Lower lobe of right lung (tissue), 2 donors: Measurements from ENCODE around the gene AGA. TPM values are rescaled to one million over a fixed set of nuclear protein-coding genes. Genes with fewer than 3 reads are reported as not detected.

ENCODE experiments used
- ATAC-seq, 2 donors: fragments of 200-7000 bp; cut with Tn5 transposase; one replicate each; pipeline ENCODE4 v1.9.1; 2020 to 2022; ENCODE audit warnings: mild to moderate bottlenecking in 2 of 2, moderate library complexity in 2 of 2
- DNase-seq: peaks from one replicate; pipeline ENCODE4 v3.0.0-alpha.2; 2020
- H3K27ac ChIP-seq: fragments of 200-600 bp; one replicate; pipeline ENCODE4 v1.8.0; 2022
- H3K27me3 ChIP-seq: fragments of 200-600 bp; one replicate; pipeline ENCODE4 v1.8.0; 2022; ENCODE audit warnings: low read depth
- H3K36me3 ChIP-seq: fragments of 200-600 bp; one replicate; pipeline ENCODE4 v1.8.0; 2022; ENCODE audit warnings: mild to moderate bottlenecking
- H3K4me1 ChIP-seq: fragments of 200-600 bp; one replicate; pipeline ENCODE4 v1.8.0; 2022
- H3K4me3 ChIP-seq: fragments of 200-600 bp; one replicate; pipeline ENCODE4 v1.8.0; 2022; ENCODE audit warnings: mild to moderate bottlenecking
- H3K9me3 ChIP-seq: fragments of 200-600 bp; one replicate; pipeline ENCODE4 v1.8.0; 2022
- CTCF ChIP-seq: fragments of 200-600 bp; IDR thresholded peaks from one replicate; pipeline ENCODE4 v1.8.0; 2022; ENCODE audit warnings: antibody characterized with exemption, mild to moderate bottlenecking
- intact Hi-C: fragments of 100-400 bp; cut with DNase I; formaldehyde crosslinking; loops from one replicate; pipeline ENCODE4 v1.11.0; 2022
- total RNA-seq: library from RNA; stranded (reverse); fragmentation: NEBNext Ultra II Directional; extraction: Animal tissue kit (Norgen Biotek cat#: 25700); gene quantifications from one replicate; pipeline ENCODE4 v1.2.1, GENCODE V29; 2021
- donor health status: DM: no; HTN: yes; CAD: no; lungs with severe emphysema.

Gene AGA
- total RNA-seq, 1 donor from 2014 or later, result 29.8 TPM

- intact Hi-C loops, result no loop called here
- no peaks in the 10 kb centered on the region for H3K4me1 ChIP-seq
- H3K27ac ChIP-seq, result no peak overlapping the region
- no peaks in the 10 kb centered on the region for H3K9me3 ChIP-seq
- no peak overlapping the region for H3K4me3 ChIP-seq
- no peak for TF ChIP-seq CTCF
- ATAC-seq, result no peak
- no peaks in the 10 kb centered on the region for H3K27me3 ChIP-seq
- DNase-seq, result no peak
- H3K36me3 ChIP-seq, result no peaks in the 10 kb centered on the region
These were observed 31.7 kb downstream of the AGA start for GRCh38 chr4:177410566-177410965.

- Histone ChIP-seq H3K4me1 (no peaks in the 10 kb centered on the region), H3K9me3 (no peaks in the 10 kb centered on the region), H3K36me3 (no peaks in the 10 kb centered on the region), H3K27ac (no peak overlapping the region), H3K27me3 (no peaks in the 10 kb centered on the region), H3K4me3 (no peak overlapping the region)
- no peak for TF ChIP-seq CTCF
- ATAC-seq (no peak), DNase-seq (no peak)
- intact Hi-C loops, result no loop called here
These were observed 34.2 kb downstream of the AGA start for GRCh38 chr4:177408023-177408422.

- no peak for ATAC-seq
- Histone ChIP-seq H3K27me3 (no peaks in the 10 kb centered on the region), H3K36me3 (no peaks in the 10 kb centered on the region), H3K9me3 (no peaks in the 10 kb centered on the region), H3K27ac (no peak overlapping the region), H3K4me1 (no peaks in the 10 kb centered on the region), H3K4me3 (no peak overlapping the region)
- intact Hi-C loops, result no loop called here
- TF ChIP-seq CTCF, result no peak
- DNase-seq, result no peak
These were observed 36.7 kb downstream of the AGA start for GRCh38 chr4:177405508-177405907.

DNA sequence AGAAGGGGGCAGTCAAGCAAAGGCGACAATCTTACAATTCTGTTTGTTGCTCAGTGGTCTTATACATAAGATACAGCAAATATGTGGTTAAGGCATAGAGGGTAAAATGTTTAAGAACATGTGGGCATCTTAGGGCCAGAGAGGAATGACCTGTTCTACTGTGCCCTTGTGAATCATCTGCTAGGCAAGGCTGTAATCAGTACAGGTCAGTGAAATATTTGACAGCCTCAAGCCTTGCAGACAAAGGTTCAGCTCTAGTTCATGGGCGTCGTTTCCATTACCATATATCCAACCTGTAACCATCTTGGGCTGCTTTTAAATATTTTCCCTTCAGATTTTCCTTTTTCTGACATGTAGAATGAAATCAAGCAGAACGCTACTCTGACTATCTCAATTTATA is 37.3 kb downstream of the AGA start:
- H3K9me3 ChIP-seq, result no peaks in the 10 kb centered on the region
- no peaks in the 10 kb centered on the region for H3K36me3 ChIP-seq
- H3K27me3 ChIP-seq, result no peaks in the 10 kb centered on the region
- ATAC-seq (no peak), DNase-seq (no peak)
- TF ChIP-seq CTCF, result no peak
- no peak overlapping the region for H3K4me3 ChIP-seq
- no peak overlapping the region for H3K27ac ChIP-seq
- intact Hi-C loops, result no loop called here
- H3K4me1 ChIP-seq, result no peaks in the 10 kb centered on the region

GRCh38 chr4:177404342-177404741 is 37.9 kb downstream of the AGA start:
- DNase-seq (no peak), ATAC-seq (no peak)
- intact Hi-C loops, result no loop called here
- Histone ChIP-seq H3K4me3 (no peak overlapping the region), H3K27ac (no peak overlapping the region), H3K27me3 (no peaks in the 10 kb centered on the region), H3K9me3 (no peaks in the 10 kb centered on the region), H3K36me3 (no peaks in the 10 kb centered on the region), H3K4me1 (no peaks in the 10 kb centered on the region)
- TF ChIP-seq CTCF, result no peak

DNA sequence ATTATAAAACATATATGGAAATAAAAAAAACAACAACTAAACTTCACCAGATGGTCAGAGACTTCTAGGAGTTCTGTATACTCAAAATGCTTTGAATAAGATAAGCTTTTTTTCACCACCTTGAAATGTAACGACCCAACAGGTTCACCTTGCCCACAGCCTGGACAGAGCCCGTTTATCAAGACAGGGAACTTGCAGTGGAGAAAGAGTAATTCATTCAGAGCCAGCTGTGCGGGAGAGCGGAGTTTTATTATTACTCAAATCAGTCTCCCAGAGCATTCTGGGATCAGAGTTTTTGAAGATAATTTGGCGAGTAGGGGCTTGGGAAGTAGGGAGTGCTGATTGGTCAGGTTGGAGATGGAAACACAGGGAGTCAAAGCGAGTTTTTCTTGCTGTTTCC is 38.5 kb downstream of the AGA start:
- H3K27me3 ChIP-seq, result no peaks in the 10 kb centered on the region
- no peak overlapping the region for H3K4me3 ChIP-seq
- intact Hi-C loops, result no loop called here
- no peak for TF ChIP-seq CTCF
- H3K36me3 ChIP-seq, result no peaks in the 10 kb centered on the region
- no peaks in the 10 kb centered on the region for H3K4me1 ChIP-seq
- ATAC-seq (no peak), DNase-seq (no peak)
- H3K27ac ChIP-seq, result no peak overlapping the region
- H3K9me3 ChIP-seq, result no peaks in the 10 kb centered on the region
